NCI-H1694 (cell line): ENCODE results near the gene SERINC3.

Experiments
- DNase-seq: peaks from one replicate; lab custom pipeline; 2025; lab: John Stamatoyannopoulos, UW

Gene SERINC3

GRCh38 chr20:44464514-44464913 lies 57.4 kb downstream of the SERINC3 start:
- no peak for DNase-seq

GRCh38 chr20:44463466-44463865 lies 58.4 kb downstream of the SERINC3 start:
- no peak for DNase-seq

GRCh38 chr20:44461803-44462174 lies 60.1 kb downstream of the SERINC3 start:
- DNase-seq, result no peak

- no peak for DNase-seq
Observed at GRCh38 chr20:44461142-44461802, 60.6 kb downstream of the SERINC3 start.

GRCh38 chr20:44460795-44461141 lies 61.1 kb downstream of the SERINC3 start:
- peak; percentile 35 for DNase-seq

- DNase-seq, result no peak
Observed at GRCh38 chr20:44459271-44459670, 62.6 kb downstream of the SERINC3 start.

GRCh38 chr20:44457016-44457415 lies 64.9 kb downstream of the SERINC3 start:
- DNase-seq, result no peak

GRCh38 chr20:44456611-44457010 lies 65.3 kb downstream of the SERINC3 start:
- no peak for DNase-seq

- no peak for DNase-seq
Observed at GRCh38 chr20:44455126-44455525, 66.7 kb downstream of the SERINC3 start.

GRCh38 chr20:44454306-44454963 lies 67.4 kb downstream of the SERINC3 start:
- DNase-seq, result no peak

GRCh38 chr20:44450903-44451450 lies 70.9 kb downstream of the SERINC3 start:
- no peak for DNase-seq

GRCh38 chr20:44450281-44450889 lies 71.5 kb downstream of the SERINC3 start:
- no peak for DNase-seq

GRCh38 chr20:44449864-44450263 lies 72.0 kb downstream of the SERINC3 start:
- DNase-seq, result no peak

GRCh38 chr20:44448753-44449546 lies 72.9 kb downstream of the SERINC3 start:
- DNase-seq, result no peak

GRCh38 chr20:44447827-44448419 lies 73.9 kb downstream of the SERINC3 start:
- no peak for DNase-seq
